HFFc6 (cell line): ENCODE measurements around the gene WDR72. TPM values are rescaled to one million over a fixed set of nuclear protein-coding genes. Genes with fewer than 3 reads are reported as not detected.

Experiments used
- DNase-seq: peaks from one replicate; pipeline ENCODE4 v3.0.0-alpha.2; 2018
- H3K27ac Mint-ChIP-seq: 2 replicates; pipeline ENCODE4 v1.8.0; 2020; ENCODE audit warnings: mild to moderate bottlenecking, mixed read lengths
- H3K27me3 Mint-ChIP-seq: 2 replicates; pipeline ENCODE4 v1.8.0; 2021; ENCODE audit warnings: mild to moderate bottlenecking, moderate library complexity, mixed read lengths; ENCODE audit not compliant: insufficient read depth
- H3K36me3 Mint-ChIP-seq: 2 replicates; pipeline ENCODE4 v1.8.0; 2021; ENCODE audit warnings: low read depth, mixed read lengths
- H3K4me1 Mint-ChIP-seq: 2 replicates; pipeline ENCODE4 v1.8.0; 2020; ENCODE audit warnings: low read depth, mixed read lengths
- H3K4me3 Mint-ChIP-seq: 2 replicates; pipeline ENCODE4 v1.8.0; 2020; ENCODE audit warnings: mild to moderate bottlenecking, moderate library complexity, mixed read lengths
- H3K9me3 Mint-ChIP-seq: 2 replicates; pipeline ENCODE4 v1.8.0; 2020; ENCODE audit warnings: mild to moderate bottlenecking, mixed read lengths
- CTCF ChIP-seq: fragments of 200-600 bp; sonication (generic); IDR thresholded peaks from 2 replicates; pipeline ENCODE4 v1.5.0; 2021; ENCODE audit warnings: antibody characterized with exemption, mild to moderate bottlenecking
- total RNA-seq, 6 experiments: library from RNA; stranded (reverse); fragmentation: NEBNext Ultra II Directional; extraction: Animal tissue kit (Norgen Biotek cat#: 25700); gene quantifications; 2 replicates in 1 of 6; 3 replicates in 5 of 6; pipeline ENCODE4 v1.2.3, GENCODE V29; 2021

WDR72 gene
- total RNA-seq, 6 experiments from 2014 or later, result not detected

GRCh38 chr15:53490341-53490740 is 269.1 kb downstream of the WDR72 start:
- DNase-seq, result no peak
- Mint-ChIP-seq H3K27me3 (no peaks in the 10 kb centered on the region), H3K4me3 (no peak overlapping the region), H3K9me3 (peaks cover 33% of the 10 kb centered on the region), H3K36me3 (no peaks in the 10 kb centered on the region), H3K27ac (no peak overlapping the region), H3K4me1 (no peaks in the 10 kb centered on the region)
- TF ChIP-seq CTCF, result no peak

GRCh38 chr15:53482055-53482454 is 277.4 kb downstream of the WDR72 start:
- H3K4me1 Mint-ChIP-seq, result no peaks in the 10 kb centered on the region
- peaks cover 57% of the 10 kb centered on the region for H3K9me3 Mint-ChIP-seq
- no peak overlapping the region for H3K4me3 Mint-ChIP-seq
- no peak for DNase-seq
- H3K27ac Mint-ChIP-seq, result no peak overlapping the region
- H3K27me3 Mint-ChIP-seq, result no peaks in the 10 kb centered on the region
- no peak for TF ChIP-seq CTCF
- no peaks in the 10 kb centered on the region; the same call in 1 of the 2 replicates for H3K36me3 Mint-ChIP-seq

DNA sequence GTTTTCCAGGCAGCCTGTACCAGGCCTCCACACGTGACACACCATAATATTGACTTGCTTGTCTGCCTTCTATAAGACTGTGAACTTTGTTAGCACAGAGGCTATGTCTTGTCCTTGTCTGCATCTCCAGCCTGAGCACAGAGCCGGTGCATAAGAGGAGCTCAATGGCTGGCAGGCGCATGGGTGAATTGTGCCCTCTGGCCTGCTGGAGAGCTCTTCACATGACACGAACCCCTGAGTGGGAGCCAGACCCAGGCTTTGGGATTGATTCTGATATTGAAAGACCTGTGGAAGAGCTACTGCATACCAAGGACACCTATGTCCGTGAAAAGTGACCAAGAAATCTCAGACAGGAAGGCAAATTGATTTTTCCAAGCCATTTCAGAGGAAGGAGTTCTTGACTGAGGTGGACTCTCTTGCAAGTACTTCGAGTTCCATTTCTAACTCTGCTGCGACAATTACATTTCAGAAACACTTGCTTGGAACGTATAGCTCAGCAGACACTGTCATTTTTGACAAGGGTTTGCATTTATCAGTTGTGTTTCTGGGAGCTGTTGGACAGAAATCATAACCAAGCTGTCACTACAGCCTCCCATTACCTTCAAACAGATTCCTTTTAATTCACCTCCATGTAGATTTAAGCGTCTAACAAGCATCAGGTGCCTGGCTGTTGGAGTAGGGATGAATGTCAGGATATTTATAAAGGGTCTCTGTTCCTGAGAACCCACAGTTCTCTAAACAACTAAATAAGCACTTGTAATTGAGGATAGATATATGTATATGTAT is 281.3 kb downstream of the WDR72 start:
- H3K9me3 Mint-ChIP-seq, result peaks cover 58% of the 10 kb centered on the region
- H3K27ac Mint-ChIP-seq, result no peak overlapping the region
- no peaks in the 10 kb centered on the region for H3K4me1 Mint-ChIP-seq
- H3K27me3 Mint-ChIP-seq, result no peaks in the 10 kb centered on the region
- H3K36me3 Mint-ChIP-seq, result no peaks in the 10 kb centered on the region; the same call in 1 of the 2 replicates
- TF ChIP-seq CTCF, result no peak
- H3K4me3 Mint-ChIP-seq, result no peak overlapping the region
- no peak for DNase-seq

DNA sequence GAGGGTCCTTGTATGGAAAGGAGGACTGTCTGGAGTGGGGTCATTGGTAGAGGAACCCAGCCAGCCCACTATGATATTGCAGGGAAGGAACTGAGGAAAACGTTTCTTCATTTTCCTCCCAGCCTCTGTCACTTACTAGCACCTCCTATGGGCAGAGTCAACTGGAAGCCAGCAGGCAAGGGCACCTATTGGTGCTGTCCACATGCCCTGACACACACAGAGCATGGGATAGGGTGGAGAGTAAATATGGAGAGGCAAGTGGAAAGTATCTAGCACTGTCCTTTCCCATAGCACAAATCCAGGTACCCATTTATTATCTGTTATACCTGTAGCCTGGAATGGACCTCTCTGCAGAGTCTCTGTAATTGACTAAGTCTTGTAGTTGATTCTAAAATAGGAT is 285.6 kb downstream of the WDR72 start:
- Mint-ChIP-seq H3K9me3 (peaks cover 38% of the 10 kb centered on the region), H3K4me1 (no peaks in the 10 kb centered on the region), H3K27me3 (no peaks in the 10 kb centered on the region), H3K36me3 (no peaks in the 10 kb centered on the region), H3K27ac (no peak overlapping the region), H3K4me3 (no peak overlapping the region)
- DNase-seq, result no peak
- no peak for TF ChIP-seq CTCF

DNA sequence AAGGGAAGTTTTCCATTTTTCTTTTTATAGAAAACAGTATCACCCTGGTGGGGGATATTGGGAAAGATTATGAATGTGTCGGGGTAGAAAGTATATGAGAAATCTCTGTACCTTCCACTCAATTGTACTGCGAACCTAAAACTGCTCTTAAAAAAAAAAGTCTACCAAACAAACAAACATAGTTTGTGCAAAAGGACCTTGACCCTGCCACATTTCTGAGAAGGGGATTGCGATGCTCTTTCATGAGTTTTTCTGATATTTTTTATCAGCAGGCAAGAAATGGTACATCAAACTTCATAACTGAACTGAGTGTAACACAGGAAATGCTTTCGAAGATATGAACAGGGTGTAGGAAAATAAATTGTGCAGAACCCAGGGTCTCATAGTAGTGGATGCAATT is 286.0 kb downstream of the WDR72 start:
- DNase-seq, result no peak

More for the DNA sequence above, 286.0 kb downstream of the WDR72 start:
- peaks cover 41% of the 10 kb centered on the region for H3K9me3 Mint-ChIP-seq
- no peaks in the 10 kb centered on the region for H3K36me3 Mint-ChIP-seq
- no peaks in the 10 kb centered on the region for H3K27me3 Mint-ChIP-seq
- H3K4me3 Mint-ChIP-seq, result no peak overlapping the region
- no peaks in the 10 kb centered on the region for H3K4me1 Mint-ChIP-seq
- no peak for TF ChIP-seq CTCF
- H3K27ac Mint-ChIP-seq, result no peak overlapping the region
